ENCODE results near the gene TEX22.

Gene TEX22

DNA sequence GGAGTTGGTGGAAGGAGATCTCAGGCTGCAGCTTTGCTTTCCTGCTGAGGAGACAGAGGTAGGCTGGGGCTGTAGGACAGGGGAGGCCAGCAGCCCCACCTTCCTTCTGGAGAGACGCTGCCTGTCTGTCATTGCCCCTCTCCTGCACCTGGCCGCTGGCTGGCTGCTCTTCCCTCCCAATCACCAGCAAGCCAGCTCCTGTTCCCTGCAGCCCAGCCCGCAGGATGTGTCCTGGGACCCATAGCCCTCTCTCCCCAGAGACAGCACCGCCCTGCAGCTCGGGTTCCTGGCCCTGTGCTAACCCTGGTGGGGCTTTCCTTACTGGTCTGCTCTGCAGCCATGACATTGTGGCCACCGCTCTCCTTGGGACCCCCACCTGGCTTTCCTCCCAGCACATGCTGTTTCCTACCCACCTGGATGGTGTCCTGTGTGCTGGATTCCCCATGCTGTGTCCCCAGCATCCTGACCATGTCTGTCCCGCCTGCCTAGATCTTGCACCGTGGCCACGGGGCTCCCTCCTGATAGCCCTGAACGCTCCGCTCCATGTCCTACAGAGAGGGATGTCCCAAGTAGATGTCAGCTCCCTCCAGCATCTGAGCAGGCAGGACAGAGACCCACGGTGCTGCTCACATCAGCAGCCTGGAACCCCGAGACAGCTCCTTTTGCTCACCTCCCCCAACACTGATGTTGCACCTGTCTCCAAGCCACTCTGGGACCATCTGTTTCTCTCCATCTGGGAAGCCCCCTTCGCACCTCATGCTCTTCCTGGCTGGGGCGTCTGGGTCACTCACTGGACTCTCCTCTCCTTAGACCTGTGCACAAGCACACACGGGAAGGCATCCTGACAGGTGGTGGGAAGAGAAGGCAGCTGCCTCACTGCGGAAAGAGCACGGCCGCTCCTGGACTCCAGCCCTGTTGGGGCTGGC is 20.2 kb downstream of the TEX22 start:
- DNase-seq (ENCODE audit: extremely low spot score, insufficient read length, low read depth) (no peak), FAIRE-seq (no peak)

DNA sequence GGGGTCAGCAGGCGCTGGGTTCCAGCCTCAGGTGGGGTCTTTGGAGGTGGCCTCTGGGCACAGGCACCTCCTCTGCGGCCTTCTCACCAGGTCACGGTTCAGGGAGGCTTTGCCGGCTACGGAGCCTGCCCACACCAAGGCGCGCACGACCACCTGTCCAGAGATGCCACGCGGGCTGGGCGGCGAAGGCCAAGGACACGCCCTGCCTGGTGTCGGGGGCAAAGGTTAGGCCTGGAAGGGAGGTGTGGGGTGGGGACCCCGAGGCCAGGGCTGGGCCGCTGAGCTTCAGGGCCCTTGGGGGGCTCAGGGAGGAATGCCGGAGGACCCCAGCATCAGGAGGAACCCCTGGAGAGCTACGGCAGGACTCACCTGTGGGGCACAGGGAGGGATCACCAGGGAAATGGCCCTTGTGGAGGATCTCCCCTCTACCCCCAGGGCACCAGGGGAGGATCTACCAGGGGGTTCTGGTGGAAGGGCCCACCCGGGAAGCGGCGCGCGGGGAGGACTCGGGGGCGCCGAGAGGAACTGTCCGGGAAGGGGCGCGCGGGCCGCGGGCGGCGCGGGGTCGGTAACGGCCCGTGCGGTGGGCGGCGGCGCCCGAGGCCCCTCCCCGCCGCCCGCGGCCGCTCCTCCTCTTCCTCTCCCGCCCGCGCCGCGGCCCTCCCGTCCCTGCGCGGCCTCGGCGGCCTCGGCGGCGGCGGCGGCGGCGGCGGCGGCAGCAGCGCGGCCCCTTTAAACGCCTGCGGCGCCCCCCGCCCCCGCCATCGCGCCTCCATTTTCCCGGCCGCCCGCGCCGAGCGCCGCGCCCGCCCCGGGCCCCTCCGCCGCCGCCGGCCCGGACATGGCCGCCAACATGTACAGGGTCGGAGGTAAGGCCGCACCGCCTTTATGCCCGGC is 21.1 kb downstream of the TEX22 start, which contains the start of gene MTA1:
MTA1 (plus strand) TSS at position 633 of the 897 bp plus-strand sequence; CDS start at position 842, 209 bp downstream.
- DNase-seq (ENCODE audit: extremely low spot score, insufficient read length, low read depth) (peak; percentile 73), FAIRE-seq (no peak)

DNA sequence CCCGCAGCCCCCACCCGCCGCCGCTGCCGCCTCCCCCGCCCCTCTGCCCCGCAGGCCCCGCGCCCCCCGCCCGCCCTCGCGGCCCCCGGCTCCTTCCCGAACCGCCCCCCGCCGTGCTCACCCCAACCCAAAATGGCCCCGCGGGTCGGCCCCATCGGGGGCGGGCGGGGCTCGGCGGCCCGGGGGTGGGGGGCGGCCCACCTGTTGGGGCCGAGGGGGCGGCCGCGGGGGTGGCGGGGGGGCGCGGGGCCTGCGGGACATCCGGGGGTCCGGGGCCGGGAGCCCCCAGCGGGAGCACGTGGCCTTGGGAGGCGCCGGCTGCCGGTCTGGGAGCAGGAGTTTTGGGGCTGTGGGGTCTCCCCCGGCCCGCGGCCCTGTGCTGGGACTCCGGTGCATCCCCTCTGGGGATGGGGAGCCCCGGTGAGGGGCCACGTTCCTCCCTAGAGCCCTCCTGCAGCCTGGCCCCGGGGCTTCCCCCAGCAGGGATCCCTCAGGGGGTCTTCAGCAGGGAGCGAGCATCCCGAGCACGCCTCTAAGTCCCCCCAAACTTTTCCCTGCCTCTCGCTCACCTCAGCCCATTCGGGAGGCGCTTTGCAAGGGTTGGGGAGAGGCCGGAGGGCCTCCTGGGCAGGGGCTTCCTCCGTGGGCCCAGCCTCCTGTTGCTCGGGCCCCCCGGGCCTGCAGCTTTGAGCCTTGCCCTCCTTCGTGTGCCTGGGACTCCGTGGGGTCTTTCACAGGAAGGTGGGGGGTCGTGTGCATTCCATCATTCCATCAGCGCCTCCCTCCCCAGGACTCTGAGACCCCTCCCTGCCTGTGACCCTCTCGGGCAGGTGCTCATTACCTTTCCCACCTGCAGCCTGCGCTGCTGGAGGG is 22.0 kb downstream of the TEX22 start:
- FAIRE-seq: peak; percentile 18
- no peak for DNase-seq (ENCODE audit: extremely low spot score, insufficient read length, low read depth)

DNA sequence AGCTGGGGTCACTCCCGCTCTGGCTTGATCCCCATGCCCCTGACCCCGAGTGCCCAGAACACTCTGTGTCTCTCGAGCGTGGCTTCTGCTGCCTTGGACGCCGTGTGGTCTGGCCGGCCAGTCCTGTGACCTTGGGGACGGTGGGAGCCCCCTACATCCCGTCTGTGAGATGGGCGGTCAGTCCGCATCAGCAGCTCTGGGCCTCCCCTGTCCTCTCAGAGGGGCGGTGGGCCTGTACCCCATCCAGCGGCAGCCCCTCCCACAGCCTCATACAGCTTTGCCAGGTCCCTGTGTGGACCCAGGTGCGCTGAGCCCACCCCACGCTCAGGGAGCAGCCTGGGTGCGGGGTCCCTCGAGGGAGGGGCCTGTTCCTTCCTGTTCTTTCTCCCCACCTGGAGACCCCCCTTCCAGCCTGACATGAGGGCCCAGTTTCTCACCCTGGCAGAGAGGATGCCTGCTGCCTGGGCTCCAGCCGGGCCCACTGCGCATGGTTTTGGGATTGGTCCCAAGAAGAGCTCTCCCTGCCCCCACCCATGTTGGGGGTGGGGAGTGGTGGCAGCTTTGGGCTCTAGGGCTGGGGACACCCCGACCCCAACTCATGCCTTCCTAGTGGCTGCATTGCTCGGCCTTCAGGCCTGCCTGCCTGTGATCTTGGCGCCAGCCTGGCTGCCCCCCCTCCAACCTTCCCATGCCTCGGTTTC is 22.8 kb downstream of the TEX22 start:
- FAIRE-seq: no peak
- no peak for DNase-seq (ENCODE audit: extremely low spot score, insufficient read length, low read depth)

DNA sequence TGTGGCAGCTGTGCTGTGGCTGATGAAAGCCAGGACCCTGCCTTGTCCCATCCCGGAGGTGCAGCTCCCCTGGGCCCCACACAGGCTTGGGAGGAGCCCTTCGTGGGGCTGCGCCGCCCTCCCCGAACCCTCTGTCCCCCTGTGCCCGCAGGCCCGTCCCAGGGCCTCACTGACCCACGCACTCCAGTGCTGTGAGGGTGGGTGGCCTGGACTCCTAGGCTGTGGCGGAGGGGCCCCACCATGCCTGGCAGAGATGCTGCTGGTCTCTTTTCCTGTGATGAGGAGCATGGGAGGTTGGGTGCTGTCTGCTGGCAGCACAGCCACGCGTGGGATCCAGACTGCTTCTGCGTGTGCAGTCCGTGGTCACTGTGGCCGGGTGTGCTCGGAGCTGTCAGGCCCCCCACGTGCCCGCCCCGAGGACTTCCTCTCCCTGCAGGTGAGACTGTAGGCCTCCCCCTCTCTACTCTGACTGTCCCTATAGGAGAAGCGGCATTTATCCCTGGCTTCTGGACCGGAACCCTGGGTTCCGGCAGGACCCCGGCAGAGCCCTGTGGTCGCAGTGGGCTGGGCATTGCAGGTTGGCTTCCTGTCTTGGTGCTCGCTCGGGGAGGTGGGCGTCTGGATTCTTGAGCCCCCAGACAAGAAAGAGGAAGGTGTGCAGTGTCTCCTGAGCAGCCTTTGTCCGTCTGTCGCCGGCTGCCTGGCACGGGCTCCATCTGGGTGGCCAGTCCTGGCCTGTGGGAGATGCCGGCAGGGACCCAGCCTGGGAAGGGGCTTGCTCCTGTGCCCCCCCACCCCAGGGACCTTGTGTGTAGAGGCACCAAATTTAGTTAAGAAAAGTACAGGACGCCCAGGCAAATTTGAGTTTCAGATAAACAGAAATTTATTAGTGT is 23.6 kb downstream of the TEX22 start:
- no peak for FAIRE-seq
- no peak for DNase-seq (ENCODE audit: extremely low spot score, insufficient read length, low read depth)

DNA sequence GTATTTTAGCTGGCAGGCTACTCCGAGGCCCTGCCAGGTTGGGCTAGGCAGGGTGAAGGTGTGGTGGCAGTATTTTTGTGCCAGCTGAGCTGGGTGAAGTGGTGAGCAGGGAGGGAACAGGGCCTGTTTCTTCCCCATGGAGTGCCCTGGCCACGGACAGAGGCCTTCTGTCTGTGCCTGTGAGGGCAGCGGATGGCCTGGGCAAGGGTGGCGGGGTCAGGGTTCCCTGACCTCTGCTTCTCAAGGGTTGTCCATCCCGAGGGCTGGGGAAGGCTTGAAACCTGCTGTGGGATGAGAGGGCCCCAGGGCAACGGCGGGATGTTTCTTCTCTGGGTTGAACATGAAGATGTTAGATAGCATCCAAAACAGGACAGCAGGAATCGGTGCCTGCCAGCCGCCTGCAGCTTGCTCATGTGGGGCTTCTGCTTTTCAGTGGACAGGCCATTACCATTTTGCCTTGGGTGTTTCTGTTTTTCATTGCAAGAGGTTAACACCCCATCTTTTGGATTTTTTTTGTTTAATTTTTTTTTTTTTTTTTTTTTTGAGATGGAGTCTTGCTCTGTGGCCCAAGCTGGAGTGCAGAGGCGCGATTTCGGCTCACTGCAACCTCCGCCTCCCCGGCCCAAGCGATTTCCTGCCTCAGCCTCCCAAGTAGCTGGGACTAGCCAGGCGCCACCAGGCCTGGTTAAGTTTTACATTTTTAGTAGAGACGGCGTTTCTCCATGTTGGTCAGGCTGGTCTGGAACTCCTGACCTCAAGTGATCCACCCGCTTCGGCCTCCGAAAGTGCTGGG is 24.6 kb downstream of the TEX22 start:
- FAIRE-seq (no peak), DNase-seq (ENCODE audit: extremely low spot score, insufficient read length, low read depth) (no peak)

DNA sequence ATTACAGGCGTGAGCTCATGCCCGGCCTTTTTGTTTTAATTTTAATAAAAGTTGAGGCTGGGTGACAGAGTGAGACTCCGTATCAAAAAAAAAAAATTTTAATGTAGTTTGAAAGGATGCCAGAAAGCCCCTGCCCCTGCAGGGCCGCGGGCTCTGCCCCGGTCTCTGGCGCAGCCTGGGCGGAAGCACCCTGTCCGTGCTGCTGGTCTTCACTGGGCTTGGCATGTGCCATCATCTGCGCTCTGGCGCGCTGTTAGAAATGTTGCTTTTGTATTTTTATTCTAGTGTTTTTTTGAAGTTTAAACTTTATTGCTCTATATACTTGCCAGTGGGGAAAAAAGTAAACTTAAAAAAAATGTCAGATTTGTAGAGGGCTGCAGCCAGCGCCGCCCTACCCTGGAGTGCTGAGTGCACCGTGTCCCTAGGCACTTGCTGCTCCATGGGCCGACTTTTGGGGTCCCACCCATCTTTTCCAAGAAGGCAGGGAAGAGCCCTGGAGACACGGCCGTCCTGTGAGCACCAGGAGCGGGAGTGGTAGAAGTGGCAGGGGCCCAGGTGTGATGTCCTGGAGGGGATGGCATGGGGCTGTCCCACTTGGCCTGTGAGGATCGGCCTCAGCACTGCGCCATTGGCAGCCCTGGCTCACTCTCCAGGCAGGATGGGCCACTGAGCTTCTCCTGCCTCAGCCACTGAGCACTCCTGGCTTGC is 25.3 kb downstream of the TEX22 start:
- DNase-seq (ENCODE audit: extremely low spot score, insufficient read length, low read depth) (no peak), FAIRE-seq (no peak)

DNA sequence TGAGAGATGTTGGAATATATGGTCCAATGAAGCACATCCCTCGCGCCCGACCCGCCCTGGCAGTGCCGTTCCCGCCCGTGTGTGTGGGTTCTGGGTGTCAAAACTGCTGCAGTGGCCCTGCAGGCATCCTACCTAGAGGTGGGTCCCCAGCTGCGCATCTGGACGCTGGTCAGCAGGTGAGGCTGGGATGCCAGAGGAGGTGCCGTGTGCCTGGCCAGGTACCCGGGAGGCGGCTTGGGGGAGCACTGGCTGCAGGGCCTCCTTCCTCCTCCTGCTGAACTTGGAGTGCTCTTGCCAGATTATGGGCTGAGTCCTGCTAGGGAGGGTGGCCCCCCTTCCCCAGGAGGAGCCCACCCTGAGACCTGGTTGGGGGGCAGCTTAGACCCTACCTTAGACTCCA is 26.5 kb downstream of the TEX22 start:
- DNase-seq (ENCODE audit: extremely low spot score, insufficient read length, low read depth) (no peak), FAIRE-seq (no peak)

DNA sequence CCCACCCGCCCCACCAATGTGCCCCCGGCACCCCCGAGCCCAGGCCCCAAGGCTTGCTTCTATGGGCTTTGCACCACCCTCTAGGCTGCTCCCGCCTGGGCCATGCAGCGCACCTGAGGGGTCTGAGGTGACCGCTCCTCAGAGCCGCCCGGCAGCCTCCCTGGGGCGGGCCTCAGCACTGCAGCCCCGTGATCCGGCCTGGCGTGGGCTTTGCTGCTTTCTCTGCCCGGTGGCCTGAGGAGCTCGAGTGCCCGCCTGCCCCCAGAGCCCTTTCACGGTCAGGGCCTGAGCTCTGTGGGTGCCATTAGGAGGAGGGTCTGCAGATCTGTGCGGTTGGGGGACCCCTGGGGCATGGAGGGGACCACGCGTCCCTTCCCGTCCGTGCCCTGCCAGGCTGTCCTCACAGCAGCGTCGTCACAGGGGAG is 27.5 kb downstream of the TEX22 start:
- FAIRE-seq: no peak

DNA sequence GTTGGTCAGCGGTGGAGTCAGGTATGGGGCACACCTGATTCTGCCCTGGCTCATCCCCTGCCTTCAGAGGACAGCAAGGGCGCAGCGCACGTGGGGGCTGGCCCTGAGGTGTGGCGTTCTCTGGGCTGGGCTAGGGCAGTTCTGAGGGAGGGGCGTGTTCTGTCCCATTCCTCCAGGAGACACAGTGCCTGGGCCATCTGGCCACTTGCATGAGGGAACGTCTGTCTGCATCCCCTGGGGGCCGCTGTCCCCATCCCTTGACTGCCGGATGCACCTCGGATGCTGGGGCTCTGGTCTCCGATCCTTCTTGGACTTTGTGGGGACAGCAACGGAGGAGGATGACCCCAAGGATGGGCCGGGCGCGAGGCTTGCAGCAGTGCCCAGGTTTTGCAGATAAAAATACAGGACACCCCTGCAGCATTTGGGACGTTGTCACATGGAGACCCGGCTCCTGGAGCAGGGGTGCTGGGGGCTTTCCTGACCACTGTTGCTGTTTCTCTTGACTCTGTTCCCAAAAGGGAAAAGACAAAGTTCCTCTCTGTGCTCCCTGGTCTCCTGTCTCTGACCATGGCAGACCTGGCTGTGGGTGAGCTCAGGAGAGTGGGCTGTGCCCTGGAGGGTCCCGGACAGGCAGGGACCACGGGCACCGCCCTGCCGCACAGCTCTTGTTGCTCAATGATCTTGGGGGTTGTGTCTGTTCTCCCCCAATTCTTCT is 28.2 kb downstream of the TEX22 start:
- FAIRE-seq: no peak
- no peak for DNase-seq (ENCODE audit: extremely low spot score, insufficient read length, low read depth)

More for the DNA sequence above, 27.5 kb downstream of the TEX22 start:
- no peak for DNase-seq (ENCODE audit: extremely low spot score, insufficient read length, low read depth)

DNA sequence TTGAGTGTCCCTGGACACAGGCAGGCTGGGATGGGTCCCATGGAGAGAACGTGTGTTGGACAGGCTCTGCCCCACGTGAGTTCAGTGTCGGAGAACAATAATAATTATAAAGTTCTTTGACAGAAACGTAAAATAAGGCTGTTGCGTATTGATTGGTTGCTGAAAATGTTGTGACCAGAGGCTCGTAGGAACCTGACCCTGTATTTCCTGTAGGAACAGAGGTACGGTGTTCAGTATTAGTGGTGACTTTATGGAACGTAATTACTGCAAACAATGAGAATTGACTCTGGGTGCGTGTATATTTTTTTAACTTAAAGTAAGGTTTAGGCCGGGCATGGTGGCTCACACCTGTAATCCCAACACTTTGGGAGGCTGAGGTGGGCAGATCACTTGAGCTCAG is 29.1 kb downstream of the TEX22 start:
- FAIRE-seq: no peak
- DNase-seq (ENCODE audit: extremely low spot score, insufficient read length, low read depth): no peak

DNA sequence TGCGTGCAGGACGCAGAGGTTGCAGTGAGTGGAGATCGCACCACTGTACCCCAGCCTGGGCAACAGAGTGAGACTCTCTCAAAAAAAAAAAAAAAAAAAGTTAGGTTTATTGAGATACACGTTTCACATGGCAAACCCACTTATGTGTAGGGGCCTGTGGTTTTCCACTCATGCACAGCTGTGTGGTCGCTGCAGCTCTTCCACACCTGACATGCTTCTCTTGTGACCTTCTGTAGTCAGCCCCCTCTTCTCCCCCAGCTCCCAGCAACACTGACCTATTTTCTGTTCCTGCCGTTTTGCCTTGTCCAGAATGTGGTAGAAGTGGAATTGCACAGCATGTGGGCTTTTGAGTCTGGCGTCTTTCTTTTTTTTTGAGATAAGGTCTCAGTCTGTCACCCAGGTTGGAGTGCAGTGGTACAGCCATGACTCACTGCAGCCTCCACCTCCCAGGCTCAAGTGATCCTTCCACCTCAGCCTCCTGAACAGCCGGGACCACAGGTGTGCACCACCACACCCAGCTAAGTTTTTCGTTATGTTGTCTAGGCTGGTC is 29.7 kb downstream of the TEX22 start:
- DNase-seq (ENCODE audit: extremely low spot score, insufficient read length, low read depth) (no peak), FAIRE-seq (no peak)

DNA sequence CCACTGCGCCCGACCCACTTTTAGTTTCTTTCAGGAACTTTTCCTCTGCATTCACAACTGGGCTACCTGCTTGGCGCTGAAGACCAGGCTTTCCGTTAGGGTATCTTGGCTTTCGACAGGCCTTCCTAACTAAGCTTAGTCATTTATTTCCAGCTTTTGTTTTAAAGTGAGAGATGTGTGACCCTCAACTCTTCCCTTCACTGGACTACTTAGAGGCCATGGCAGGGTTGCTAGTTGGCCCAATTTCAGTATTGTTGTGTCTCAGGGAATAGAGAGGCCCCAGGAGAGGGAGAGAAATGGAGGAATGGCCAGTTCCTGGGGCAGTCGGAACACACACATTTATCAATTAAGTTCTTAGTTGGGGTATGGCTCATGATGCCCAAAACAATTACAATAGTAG is 31.7 kb downstream of the TEX22 start:
- DNase-seq (ENCODE audit: extremely low spot score, insufficient read length, low read depth): no peak
- FAIRE-seq: no peak

DNA sequence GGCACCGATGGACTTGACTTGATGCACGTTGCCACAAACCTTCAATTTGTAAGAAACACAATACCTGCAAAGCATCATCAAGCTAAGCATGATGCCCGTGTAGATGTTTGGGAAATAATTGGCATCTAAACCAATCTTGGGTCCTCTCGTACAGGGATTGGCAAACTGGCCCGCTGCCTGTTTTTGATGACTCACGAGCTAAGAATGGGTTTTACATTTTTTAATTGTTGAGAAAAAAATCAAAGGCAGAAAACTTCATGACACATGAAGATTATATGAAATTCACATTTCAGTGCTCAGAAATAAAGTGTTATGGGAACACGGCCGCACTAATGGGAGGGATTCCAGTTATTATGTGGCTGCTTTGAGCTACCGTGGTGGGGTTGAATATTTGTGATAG is 32.2 kb downstream of the TEX22 start:
- FAIRE-seq (no peak), DNase-seq (ENCODE audit: extremely low spot score, insufficient read length, low read depth) (no peak)

DNA sequence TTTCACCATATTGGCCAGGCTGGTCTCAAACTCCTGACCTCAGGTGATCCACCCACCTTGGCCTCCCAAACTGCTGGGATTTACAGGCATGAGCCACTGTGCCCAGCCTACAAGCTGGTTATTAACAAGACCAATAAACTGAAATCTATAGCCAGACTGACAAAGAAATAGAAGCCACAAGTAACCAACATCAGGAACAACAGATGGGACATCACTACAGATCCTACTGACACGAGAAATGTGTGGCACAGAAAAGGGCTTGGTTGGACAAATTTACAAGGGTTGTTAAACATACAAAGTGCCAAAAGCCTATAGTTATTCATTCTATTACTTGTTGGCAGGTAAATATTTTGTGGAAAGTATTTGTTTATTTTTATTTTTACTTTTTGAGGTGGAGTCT is 32.9 kb downstream of the TEX22 start:
- DNase-seq (ENCODE audit: extremely low spot score, insufficient read length, low read depth) (no peak), FAIRE-seq (no peak)

DNA sequence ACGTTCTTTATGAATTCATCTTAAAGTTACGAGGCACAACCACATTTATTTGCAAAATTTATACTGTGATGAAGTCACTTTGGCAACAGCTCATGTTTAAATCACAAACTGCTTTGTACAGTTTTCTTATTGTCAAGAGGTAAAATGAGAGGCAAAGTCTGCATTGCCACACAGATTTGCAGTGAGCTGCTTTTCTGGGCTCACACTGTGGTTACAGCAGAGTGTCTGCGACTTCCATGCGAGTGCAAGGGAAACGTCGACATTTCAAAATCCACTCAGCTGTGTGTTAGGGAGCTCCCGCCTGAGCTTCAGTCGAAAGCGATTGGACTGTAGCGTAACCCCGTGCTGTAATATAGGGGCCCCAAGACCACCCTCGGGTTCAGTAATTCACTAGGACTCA is 34.3 kb downstream of the TEX22 start:
- no peak for FAIRE-seq
- no peak for DNase-seq (ENCODE audit: extremely low spot score, insufficient read length, low read depth)
